PC-3 (cell line): ENCODE measurements around the gene PCSK5.

Source experiments
- EZH2 ChIP-seq: fragments of 300-600 bp; sonication (generic); IDR thresholded peaks from one replicate; pipeline ENCODE4 v1.6.1; 2017; ENCODE audit warnings: antibody characterized with exemption, mild to moderate bottlenecking, low read length; ENCODE audit not compliant: unreplicated experiment
- EZH2phosphoT487 ChIP-seq: fragments of 300-600 bp; sonication (generic); IDR thresholded peaks from 2 replicates; pipeline ENCODE4 v1.6.1; 2018; ENCODE audit warnings: mild to moderate bottlenecking, antibody characterized with exemption, low read length, borderline replicate concordance
- TF ChIP-seq, protein P1 (sequence below): fragments of 300-600 bp; sonication (generic); conservative IDR thresholded peaks from 2 replicates; pipeline ENCODE4 v1.5.1; 2017; ENCODE audit warnings: antibody characterized with exemption, low read depth, mild to moderate bottlenecking, low read length

DNA sequence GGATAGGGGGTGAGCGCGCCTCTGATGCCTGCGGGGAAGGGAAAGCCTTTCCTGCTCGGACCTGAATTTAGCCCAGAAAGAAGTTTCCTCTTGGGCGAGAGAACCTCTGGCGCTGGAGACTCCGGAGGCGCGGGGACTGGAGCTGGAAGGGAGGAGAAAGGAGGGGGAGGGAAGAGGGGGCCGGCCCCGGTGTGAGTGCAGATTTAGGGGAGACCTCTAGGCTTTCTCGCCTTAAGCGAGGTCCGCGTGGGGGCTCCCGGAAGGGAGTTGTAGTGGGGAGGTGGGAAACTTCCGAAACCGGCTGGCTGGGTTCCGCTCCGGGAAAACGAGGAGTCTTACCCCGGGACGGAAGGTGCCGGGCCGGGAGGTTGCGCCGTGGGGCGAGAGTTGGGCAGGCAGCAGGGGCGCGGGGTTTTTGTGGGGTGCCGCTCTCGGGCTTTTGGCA is 1.3 kb downstream of the PCSK5 start:
- TF ChIP-seq, protein P1, sequence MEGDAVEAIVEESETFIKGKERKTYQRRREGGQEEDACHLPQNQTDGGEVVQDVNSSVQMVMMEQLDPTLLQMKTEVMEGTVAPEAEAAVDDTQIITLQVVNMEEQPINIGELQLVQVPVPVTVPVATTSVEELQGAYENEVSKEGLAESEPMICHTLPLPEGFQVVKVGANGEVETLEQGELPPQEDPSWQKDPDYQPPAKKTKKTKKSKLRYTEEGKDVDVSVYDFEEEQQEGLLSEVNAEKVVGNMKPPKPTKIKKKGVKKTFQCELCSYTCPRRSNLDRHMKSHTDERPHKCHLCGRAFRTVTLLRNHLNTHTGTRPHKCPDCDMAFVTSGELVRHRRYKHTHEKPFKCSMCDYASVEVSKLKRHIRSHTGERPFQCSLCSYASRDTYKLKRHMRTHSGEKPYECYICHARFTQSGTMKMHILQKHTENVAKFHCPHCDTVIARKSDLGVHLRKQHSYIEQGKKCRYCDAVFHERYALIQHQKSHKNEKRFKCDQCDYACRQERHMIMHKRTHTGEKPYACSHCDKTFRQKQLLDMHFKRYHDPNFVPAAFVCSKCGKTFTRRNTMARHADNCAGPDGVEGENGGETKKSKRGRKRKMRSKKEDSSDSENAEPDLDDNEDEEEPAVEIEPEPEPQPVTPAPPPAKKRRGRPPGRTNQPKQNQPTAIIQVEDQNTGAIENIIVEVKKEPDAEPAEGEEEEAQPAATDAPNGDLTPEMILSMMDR, result no peak
- no peak for TF ChIP-seq EZH2
- no peak for TF ChIP-seq EZH2phosphoT487
